ENCODE data around the gene DNMT3L.

DNA sequence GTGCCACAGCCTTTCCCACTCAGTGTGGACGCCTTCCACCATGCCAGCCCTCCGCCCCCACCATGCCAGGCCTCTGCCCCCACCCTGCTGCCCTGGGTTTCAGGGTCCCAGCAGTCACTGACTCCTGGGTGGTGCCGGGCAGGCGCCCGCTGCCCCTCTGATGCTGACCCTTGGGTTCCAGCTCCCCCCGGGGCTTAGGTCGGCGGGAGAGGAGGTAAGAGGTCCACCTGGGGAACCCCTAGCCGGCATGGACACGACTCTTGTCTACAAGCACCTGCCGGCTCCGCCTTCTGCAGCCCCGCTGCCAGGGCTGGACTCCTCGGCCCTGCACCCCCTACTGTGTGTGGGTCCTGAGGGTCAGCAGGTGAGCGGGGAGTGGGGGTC is 31.1 kb upstream of the DNMT3L start:
- TF ChIP-seq, protein P1, sequence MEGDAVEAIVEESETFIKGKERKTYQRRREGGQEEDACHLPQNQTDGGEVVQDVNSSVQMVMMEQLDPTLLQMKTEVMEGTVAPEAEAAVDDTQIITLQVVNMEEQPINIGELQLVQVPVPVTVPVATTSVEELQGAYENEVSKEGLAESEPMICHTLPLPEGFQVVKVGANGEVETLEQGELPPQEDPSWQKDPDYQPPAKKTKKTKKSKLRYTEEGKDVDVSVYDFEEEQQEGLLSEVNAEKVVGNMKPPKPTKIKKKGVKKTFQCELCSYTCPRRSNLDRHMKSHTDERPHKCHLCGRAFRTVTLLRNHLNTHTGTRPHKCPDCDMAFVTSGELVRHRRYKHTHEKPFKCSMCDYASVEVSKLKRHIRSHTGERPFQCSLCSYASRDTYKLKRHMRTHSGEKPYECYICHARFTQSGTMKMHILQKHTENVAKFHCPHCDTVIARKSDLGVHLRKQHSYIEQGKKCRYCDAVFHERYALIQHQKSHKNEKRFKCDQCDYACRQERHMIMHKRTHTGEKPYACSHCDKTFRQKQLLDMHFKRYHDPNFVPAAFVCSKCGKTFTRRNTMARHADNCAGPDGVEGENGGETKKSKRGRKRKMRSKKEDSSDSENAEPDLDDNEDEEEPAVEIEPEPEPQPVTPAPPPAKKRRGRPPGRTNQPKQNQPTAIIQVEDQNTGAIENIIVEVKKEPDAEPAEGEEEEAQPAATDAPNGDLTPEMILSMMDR (conservative IDR thresholded peaks at IDR 0.05; ENCODE audit: low read length), result no peak
- TF ChIP-seq EZH2phosphoT487 (IDR thresholded peaks at IDR 0.05; ENCODE audit: borderline replicate concordance, low read depth, low read length), result no peak
